Measurements from ENCODE around the gene TUSC2. TPM values are rescaled to one million over a fixed set of nuclear protein-coding genes. Genes with fewer than 3 reads are reported as not detected.

Gene TUSC2
- total RNA-seq, 1 experiment from 2014 or later: 33.5 TPM

DNA sequence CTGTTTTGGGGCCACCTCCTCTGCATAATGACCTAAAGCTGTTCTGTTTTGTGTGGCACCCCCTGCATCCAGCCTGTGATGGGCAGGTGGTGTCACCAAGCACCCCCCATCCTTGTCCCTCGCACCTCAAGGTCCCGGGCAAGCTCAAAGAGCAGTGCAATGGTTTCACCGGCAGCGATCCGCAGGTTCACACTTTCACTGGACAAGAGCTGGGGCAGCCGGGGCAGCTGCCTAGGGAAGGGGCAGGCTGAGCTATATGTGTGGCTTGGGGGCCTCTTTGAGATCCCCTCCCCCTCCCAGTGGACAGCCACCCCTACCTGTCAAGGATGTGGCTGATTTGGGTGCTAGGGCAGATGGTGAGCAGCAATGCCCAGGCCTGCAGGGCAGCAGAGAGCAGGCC lies 38.9 kb downstream of the TUSC2 start:
- H3K79me2 ChIP-seq (ENCODE audit: insufficient read depth, low read length): peaks cover 3% of the 10 kb centered on the region; the same call in 1 of the 2 replicates
- H3K23ac ChIP-seq (ENCODE audit: insufficient read length, low read depth, low read length): no peak overlapping the region
- no CpG with 5 or more reads among the region's 6 CpGs for WGBS (ENCODE audit: extremely low coverage, insufficient read length, low lambda C conversion rate)
- H4K5ac ChIP-seq (ENCODE audit: insufficient read length, low read depth, low read length): no peak overlapping the region
- TF ChIP-seq, protein P1, sequence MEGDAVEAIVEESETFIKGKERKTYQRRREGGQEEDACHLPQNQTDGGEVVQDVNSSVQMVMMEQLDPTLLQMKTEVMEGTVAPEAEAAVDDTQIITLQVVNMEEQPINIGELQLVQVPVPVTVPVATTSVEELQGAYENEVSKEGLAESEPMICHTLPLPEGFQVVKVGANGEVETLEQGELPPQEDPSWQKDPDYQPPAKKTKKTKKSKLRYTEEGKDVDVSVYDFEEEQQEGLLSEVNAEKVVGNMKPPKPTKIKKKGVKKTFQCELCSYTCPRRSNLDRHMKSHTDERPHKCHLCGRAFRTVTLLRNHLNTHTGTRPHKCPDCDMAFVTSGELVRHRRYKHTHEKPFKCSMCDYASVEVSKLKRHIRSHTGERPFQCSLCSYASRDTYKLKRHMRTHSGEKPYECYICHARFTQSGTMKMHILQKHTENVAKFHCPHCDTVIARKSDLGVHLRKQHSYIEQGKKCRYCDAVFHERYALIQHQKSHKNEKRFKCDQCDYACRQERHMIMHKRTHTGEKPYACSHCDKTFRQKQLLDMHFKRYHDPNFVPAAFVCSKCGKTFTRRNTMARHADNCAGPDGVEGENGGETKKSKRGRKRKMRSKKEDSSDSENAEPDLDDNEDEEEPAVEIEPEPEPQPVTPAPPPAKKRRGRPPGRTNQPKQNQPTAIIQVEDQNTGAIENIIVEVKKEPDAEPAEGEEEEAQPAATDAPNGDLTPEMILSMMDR (conservative IDR thresholded peaks at IDR 0.05): no peak
- H2AFZ ChIP-seq (ENCODE audit: low read length): no peak overlapping the region
- H3K27me3 ChIP-seq (ENCODE audit: insufficient read depth, low read length): no peaks in the 10 kb centered on the region
- H3K27ac ChIP-seq (ENCODE audit: insufficient read length, low read depth, low read length): no peak overlapping the region
- no peak overlapping the region for H3T11ph ChIP-seq (ENCODE audit: low read length)
- no peak overlapping the region for H3K56ac ChIP-seq (ENCODE audit: insufficient read length, low read depth, low read length)
- peaks cover 5% of the 10 kb centered on the region for H3K23me2 ChIP-seq (ENCODE audit: insufficient read length, low read depth, low read length, poor library complexity, severe bottlenecking)
- H3K4ac ChIP-seq (ENCODE audit: low read depth, low read length): no peak overlapping the region
- H3K9ac ChIP-seq (ENCODE audit: extremely low read depth, insufficient read length, low read length): no peak overlapping the region
- H3K14ac ChIP-seq (ENCODE audit: insufficient read depth, low read length): no peak overlapping the region
- no peak overlapping the region for H2BK120ac ChIP-seq (ENCODE audit: low read depth, low read length, poor library complexity, severe bottlenecking)
- H2BK5ac ChIP-seq (ENCODE audit: insufficient read length, low read length): no peak overlapping the region
- H2BK15ac ChIP-seq (ENCODE audit: low read depth, low read length): no peak overlapping the region
- Mint-ChIP-seq H3K4me1 (peaks cover 11% of the 10 kb centered on the region in 2 experiments), H3K9me3 (no peaks in the 10 kb centered on the region; a peak in 1 of 5 replicates), H3K4me3 (peak overlapping the region in 1 of 2 experiments; percentile 29; a peak in 1 of 5 replicates), H3K36me3 (ENCODE audit: insufficient read depth in 1 of 3, low read depth in 3 of 3) (peaks cover 26 to 44% (median 40%) of the 10 kb centered on the region in 3 experiments; a peak in 6 of 7 replicates), H3K27me3 (ENCODE audit: low read depth) (no peaks in the 10 kb centered on the region), H3K27ac (no peak overlapping the region)
- no peak overlapping the region for H2BK20ac ChIP-seq (ENCODE audit: low read depth, low read length, poor library complexity, severe bottlenecking)
- H4K8ac ChIP-seq (replicated peaks; ENCODE audit: insufficient read length, low read depth, low read length): no peak overlapping the region
- no peak overlapping the region for H2BK12ac ChIP-seq (ENCODE audit: insufficient read length, low read depth, low read length)
- no peaks in the 10 kb centered on the region for H4K20me1 ChIP-seq (ENCODE audit: control insufficient read depth, insufficient read depth, insufficient read length)
- H3K4me2 ChIP-seq (ENCODE audit: insufficient read depth, insufficient read length, low read length): no peak overlapping the region
- H3K79me1 ChIP-seq (ENCODE audit: insufficient read depth, low read depth, low read length, poor library complexity, severe bottlenecking): no peaks in the 10 kb centered on the region
- no peak overlapping the region for H3K18ac ChIP-seq (ENCODE audit: insufficient read length, low read depth, low read length)
- H4K91ac ChIP-seq (ENCODE audit: insufficient read length, low read depth, low read length): no peak overlapping the region
- DNase-seq: no peak
- H3K9me3 ChIP-seq (ENCODE audit: control insufficient read depth, low read depth, low read length): no peaks in the 10 kb centered on the region
- no peak overlapping the region for H2AK5ac ChIP-seq (ENCODE audit: insufficient read length, low read length)
- H3K4me1 ChIP-seq (ENCODE audit: insufficient read depth, low read length): no peaks in the 10 kb centered on the region

All from H9 (cell line).